ENCODE measurements around the gene SORCS2.

Gene SORCS2

DNA sequence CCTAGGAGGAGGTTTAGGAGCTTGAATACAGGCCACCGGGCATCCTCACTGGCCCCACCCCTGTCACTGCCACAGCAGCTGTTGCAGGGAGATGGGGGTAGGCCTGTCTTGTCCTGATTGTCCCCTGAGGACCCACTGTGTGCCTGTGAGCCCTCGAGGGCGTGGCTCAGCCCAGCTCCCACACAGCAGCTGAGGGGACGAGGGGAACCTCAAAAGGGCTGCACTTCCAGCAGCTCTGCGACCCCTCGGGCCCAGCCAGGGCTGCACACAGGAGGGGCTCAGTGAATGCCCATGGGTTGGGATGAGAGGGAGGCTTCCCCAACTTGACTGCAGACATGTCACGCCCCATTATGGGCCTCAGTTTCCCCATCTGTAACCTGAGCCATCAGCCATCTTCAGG is 521.4 kb downstream of the SORCS2 start:
- H3K36me3 ChIP-seq = no peaks in the 10 kb centered on the region
- H3K27me3 ChIP-seq = no peaks in the 10 kb centered on the region
- DNase-seq = no peak
- H3K4me1 ChIP-seq = no peaks in the 10 kb centered on the region
- H3K4me3 ChIP-seq (ENCODE audit: low read depth, low read length) = no peak overlapping the region
- TF ChIP-seq, protein P1, sequence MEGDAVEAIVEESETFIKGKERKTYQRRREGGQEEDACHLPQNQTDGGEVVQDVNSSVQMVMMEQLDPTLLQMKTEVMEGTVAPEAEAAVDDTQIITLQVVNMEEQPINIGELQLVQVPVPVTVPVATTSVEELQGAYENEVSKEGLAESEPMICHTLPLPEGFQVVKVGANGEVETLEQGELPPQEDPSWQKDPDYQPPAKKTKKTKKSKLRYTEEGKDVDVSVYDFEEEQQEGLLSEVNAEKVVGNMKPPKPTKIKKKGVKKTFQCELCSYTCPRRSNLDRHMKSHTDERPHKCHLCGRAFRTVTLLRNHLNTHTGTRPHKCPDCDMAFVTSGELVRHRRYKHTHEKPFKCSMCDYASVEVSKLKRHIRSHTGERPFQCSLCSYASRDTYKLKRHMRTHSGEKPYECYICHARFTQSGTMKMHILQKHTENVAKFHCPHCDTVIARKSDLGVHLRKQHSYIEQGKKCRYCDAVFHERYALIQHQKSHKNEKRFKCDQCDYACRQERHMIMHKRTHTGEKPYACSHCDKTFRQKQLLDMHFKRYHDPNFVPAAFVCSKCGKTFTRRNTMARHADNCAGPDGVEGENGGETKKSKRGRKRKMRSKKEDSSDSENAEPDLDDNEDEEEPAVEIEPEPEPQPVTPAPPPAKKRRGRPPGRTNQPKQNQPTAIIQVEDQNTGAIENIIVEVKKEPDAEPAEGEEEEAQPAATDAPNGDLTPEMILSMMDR (IDR thresholded peaks at IDR 0.05; ENCODE audit: low read depth, low read length) = no peak
- no peaks in the 10 kb centered on the region for H3K9me3 ChIP-seq

DNA sequence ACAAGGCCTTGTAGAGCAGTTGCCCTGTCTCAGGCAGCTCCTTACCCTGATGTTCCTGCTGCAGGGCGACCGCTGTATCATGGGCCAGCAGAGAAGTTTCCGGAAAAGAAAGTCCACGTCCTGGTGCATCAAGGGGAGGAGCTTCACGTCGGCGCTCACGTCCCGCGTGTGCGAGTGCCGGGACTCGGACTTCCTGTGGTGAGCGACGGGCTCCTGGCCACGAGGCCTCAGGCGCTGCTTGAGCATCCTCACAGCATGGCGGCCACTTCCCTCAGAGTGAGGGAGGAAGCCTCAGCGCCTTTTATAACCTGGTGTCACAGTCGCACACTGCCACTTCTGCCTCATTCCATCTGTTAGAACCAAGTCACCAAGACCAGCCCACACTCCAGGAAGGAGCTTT is 521.8 kb downstream of the SORCS2 start:
- TF ChIP-seq, protein P1 (IDR thresholded peaks at IDR 0.05; ENCODE audit: low read depth, low read length) = no peak
- Histone ChIP-seq H3K36me3 (no peaks in the 10 kb centered on the region), H3K27me3 (no peaks in the 10 kb centered on the region), H3K9me3 (no peaks in the 10 kb centered on the region), H3K4me3 (ENCODE audit: low read depth, low read length) (no peak overlapping the region), H3K4me1 (no peaks in the 10 kb centered on the region)
- DNase-seq = no peak

DNA sequence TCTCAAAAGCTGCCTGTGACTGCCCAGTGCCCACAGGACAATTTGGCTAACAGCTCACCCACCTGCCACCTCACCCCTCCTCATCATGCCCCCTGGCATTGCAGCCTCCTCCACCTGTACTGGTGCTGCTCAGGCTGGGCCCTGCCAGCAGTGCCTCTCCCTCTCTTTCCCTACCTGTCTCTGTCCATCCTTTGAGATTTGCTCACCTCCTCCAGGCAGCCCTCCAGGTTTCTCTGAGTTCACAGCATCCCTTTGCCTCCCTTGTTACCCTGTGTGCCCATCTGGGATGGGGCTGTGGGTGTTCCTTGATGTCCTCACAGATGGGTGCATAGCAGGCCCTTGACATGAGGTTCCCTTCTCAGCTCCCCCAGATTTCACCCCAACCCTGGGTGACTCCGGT is 522.4 kb downstream of the SORCS2 start:
- no peaks in the 10 kb centered on the region for H3K9me3 ChIP-seq
- no peak for DNase-seq
- H3K4me1 ChIP-seq = no peaks in the 10 kb centered on the region
- TF ChIP-seq, protein P1 (IDR thresholded peaks at IDR 0.05; ENCODE audit: low read depth, low read length) = no peak
- no peak overlapping the region for H3K4me3 ChIP-seq (ENCODE audit: low read depth, low read length)
- H3K27me3 ChIP-seq = no peaks in the 10 kb centered on the region
- H3K36me3 ChIP-seq = no peaks in the 10 kb centered on the region

DNA sequence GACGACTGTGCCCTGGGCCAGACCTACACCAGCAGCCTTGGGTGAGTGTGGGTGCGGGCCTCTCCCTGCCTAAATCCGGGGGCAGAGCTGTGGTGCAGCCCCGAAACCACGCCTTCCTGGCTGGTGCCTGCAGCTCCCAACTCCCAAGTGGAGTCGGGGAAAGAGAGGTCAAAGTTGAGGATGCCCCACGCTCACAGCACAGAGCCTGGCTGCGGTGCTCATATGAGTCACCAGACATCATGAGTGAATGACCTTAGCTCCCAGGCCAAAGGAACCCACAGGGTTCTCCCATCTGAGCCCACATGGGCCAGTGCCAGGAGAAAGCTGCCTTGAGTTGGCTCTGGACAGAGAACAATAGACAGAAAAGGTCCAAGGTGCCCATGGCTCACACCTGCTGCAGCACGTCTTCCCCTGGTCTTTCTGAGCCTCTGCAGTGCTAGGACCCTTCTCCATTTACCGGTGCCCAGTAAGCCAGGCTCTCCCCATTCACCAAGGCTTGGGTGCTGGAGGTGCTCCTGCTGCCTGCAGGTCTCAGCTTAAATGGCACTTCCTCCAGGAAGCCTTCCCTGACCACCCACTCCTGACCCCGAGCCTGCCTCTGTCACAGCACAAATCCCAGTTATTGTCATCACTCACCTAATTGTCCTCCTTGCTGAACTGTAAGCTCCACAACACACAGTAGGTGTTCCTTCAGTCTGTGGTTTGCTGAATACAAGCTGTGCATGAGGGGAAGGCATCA is 523.1 kb downstream of the SORCS2 start:
- no peaks in the 10 kb centered on the region for H3K4me1 ChIP-seq
- H3K9me3 ChIP-seq = no peaks in the 10 kb centered on the region
- H3K27me3 ChIP-seq = no peaks in the 10 kb centered on the region
- H3K4me3 ChIP-seq (ENCODE audit: low read depth, low read length) = no peak overlapping the region
- H3K36me3 ChIP-seq = no peaks in the 10 kb centered on the region
- TF ChIP-seq, protein P1 (IDR thresholded peaks at IDR 0.05; ENCODE audit: low read depth, low read length) = no peak
- DNase-seq = no peak

DNA sequence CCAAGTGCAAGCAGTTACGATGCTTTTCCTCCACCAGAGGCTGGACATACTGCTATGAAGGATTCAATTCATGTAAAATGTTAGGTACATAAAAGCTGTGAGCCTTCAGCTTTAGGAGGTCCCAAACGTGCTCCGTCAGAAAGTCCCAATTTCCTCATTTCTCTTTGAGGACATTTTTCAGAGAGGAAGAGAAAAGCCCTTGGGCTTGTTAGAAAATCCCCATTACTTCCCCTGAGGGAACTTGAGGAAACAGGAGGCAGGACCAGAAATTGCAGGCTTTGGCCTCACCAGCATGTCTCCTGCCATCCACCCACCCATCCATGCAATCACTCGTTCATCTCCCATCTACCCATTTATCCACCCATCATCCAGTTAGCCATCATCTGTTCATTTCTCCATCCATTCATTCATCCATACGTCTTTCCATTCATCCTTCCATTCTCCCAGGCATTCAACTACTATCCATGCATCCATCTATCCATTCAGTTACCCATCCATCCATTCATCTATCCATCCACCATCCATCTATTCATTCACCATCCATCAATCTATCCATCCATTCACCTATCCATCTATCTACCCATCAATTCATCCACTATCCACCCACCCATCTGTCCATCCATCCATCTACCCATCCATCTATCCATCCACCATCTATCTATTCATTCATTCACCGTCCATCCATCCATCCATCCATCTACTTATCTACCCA is 523.8 kb downstream of the SORCS2 start:
- H3K4me3 ChIP-seq (ENCODE audit: low read depth, low read length) = no peak overlapping the region
- no peak for DNase-seq
- no peaks in the 10 kb centered on the region for H3K36me3 ChIP-seq
- no peaks in the 10 kb centered on the region for H3K27me3 ChIP-seq
- H3K4me1 ChIP-seq = no peaks in the 10 kb centered on the region
- TF ChIP-seq, protein P1 (IDR thresholded peaks at IDR 0.05; ENCODE audit: low read depth, low read length) = no peak
- no peaks in the 10 kb centered on the region for H3K9me3 ChIP-seq

DNA sequence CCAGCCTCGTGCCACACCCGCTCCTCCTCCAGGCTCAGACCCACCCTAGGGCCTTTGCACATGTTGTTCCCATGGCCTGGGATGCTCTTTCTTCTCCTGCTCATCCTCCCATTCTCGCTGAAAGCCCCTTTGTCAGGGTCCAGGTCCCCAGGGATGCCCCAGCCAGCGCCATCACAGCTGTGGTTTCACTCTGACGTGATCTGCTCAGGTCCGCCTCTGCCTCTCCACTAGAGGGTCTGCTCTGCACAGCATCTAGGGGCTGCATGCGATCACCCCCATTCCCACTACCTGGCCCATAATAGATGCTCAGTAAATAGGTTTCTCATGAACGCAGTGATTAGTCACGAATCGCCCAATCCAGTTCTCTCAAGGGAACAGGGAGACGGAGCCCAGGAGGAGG is 524.8 kb downstream of the SORCS2 start:
- no peak overlapping the region for H3K4me3 ChIP-seq (ENCODE audit: low read depth, low read length)
- no peaks in the 10 kb centered on the region for H3K27me3 ChIP-seq
- H3K36me3 ChIP-seq = no peaks in the 10 kb centered on the region
- no peaks in the 10 kb centered on the region for H3K4me1 ChIP-seq
- DNase-seq = no peak
- TF ChIP-seq, protein P1 (IDR thresholded peaks at IDR 0.05; ENCODE audit: low read depth, low read length) = no peak
- H3K9me3 ChIP-seq = no peaks in the 10 kb centered on the region

Data from BE2C (cell line).